ENCODE measurements around the gene UBALD1.

Gene UBALD1

DNA sequence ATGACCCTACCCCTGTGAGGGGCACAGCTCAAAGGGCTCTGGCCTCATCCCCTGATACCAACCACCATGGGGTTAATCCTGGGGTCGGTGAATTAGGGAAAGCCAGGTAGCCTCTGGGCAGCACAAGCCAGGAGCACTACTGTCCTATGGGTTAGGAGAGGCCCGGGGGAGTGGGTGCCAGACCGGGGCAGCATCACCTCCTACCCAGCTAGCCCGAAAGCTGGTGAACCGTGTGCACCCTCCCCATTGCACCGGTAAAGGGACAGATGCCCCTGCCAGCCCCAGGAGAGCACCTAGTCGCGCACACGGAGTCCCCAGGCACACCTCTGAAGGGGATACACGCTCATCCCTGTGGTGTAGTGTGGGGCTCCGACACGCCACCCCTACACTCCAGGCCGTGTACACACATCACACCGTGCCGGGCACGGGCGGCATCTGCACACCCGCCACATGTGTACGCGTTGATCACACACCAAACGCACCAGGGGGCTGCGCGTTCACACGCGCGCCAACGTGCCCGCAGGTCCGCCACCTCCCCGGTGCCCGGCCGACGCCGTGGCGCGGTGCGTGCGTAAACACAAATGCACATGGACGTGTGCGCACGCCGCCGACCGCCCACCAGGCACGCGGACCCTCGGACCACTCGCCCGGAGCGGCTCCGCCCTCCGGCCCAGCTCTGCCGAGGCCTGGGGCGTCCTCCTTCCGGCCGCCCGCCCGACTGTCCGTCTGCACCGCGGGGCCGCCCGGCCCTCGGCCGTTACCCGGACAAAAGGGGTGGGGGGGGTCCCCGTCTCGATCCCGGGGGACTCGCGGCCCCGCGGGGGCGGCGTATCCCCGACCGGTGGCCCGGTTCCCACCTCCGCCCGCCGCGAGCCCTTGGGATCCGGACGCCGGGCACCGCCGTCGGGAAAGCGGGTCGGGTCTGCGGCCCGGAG, 785 bp downstream of the UBALD1 start:
- peak; percentile 35 for DNase-seq

DNA sequence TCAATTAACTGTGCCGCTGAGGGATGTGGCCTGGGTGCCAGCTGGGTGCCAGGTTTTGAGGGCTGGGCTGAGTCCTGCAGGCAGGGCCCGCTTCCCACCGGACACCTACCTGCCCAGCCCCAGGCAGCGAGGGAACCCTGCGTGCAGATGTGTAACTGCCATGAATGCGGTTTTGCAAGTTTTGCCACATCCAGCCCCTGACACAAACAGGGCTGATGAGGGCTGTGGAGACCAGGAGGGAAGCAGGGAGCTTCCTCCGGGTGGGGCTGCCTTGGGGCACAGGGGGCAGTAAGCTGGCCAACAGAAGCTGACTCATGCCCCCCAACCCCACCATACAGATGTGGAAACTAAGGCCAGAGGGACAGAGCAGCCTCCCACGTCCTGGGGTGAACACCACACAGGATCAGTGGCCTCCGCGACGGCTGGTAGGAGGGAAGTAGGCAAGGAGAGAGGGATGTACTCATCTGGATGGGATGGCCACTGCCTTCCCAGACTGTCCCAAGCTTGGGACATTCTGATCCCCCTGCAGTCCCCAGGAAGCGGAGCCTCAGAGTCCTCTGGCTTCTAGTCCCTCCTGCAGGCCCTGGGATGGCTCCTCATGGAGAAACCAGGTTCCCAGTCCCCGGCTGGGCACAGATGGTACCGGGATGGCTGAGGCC, 1.6 kb downstream of the UBALD1 start:
- DNase-seq: no peak

DNA sequence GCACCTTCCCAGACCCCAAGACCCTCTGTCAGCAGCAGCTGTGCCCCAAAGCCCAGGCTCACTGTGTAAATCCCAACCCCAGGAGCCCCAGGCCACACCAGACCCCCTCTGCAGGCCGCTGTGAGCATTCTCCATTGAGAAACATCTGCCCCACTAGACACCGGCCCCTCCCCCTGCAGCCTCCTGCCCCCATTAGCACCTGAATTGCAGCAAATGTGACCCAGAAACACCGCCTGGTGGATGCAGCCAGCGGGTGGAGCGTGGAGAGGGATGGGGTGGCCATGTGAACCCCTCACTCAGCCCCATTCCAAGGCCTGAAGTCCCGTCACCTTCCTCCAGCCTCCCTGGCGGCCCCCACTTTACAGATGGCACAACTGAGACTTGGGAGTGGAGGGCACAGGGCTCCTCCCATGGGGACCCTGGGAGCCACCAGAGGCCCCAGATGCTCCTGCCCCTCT, 2.2 kb downstream of the UBALD1 start:
- no peak for DNase-seq

DNA sequence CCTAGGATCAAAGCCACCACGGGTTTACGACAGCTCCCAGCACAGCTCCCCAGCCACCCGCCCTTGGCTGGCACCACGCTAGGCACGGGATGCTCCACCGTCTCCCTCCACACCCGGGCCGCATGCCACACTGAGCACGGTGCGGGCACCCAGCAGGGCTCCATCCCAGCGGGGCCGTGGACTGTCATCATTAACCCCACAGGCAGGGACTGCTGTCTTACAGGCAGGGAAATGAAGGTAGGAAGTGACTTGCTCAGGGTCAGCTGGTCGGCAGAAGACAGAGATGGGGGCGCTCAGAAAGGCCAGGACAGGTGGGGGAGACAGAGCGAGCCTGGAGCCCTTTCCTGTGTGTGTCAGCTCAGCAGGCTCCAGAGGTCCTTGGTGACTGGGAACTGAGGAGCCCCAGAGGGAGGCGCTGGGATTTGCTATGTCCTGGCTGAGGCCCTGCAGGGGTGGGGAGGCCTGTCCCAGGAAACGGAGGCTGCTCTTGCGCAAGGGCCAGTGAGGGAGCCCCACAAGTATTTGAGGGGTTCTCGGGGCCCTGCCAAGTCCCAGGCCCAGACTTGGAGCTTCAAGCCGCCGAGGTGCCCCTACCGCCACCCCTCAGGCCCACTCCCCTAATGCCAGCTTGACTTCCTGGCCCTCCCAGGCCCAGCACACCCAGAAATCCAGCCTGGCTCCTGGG, 3.2 kb downstream of the UBALD1 start:
- DNase-seq: no peak

DNA sequence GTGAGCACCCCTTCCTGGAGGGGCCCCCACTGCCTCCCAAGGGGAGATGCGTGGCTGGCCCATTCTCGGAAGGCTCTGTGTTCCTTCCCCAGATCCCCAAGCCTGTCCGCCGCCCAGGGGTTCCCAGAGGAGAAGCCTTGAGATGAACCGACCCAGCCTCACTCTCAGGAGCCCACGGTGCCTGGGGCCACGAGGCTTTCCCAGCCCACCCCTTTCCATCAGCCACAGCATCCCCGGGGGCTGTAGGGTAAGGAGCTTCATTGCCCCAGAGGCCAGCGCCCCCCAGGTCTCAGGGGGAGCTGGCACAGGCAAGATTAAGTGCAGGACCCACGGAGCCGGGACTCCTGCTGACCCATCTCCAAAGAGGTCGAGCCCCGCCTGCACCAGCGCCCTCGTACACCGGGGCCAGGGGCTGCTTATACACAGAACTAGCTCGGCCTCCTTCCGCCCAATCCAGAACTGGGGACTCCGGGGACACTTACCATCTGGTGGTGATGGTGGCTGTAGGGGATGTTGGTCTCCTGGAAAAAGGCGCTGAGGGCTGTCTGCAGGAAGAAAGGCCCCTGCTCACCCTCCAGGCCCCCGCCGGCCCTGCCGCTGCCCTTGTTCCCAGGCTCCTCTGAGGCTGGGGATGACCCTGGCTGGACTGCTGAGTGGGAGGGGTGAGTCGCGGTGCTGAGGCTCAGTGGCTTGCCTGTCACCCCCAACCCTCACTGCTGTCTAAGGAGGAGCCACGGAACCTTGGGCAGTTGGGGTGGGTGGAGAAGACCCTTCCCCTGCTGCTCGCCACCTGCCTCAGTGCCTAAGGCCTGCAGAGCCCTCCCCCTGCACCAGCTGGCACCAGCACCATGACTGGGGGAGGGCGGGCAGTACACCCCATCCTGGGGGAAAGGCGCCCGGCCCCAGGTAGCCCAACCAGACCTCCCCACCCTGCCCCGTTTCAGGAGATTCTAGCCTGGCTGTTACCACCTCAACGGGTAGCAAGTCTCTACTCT, 4.4 kb downstream of the UBALD1 start:
- DNase-seq: no peak

DNA sequence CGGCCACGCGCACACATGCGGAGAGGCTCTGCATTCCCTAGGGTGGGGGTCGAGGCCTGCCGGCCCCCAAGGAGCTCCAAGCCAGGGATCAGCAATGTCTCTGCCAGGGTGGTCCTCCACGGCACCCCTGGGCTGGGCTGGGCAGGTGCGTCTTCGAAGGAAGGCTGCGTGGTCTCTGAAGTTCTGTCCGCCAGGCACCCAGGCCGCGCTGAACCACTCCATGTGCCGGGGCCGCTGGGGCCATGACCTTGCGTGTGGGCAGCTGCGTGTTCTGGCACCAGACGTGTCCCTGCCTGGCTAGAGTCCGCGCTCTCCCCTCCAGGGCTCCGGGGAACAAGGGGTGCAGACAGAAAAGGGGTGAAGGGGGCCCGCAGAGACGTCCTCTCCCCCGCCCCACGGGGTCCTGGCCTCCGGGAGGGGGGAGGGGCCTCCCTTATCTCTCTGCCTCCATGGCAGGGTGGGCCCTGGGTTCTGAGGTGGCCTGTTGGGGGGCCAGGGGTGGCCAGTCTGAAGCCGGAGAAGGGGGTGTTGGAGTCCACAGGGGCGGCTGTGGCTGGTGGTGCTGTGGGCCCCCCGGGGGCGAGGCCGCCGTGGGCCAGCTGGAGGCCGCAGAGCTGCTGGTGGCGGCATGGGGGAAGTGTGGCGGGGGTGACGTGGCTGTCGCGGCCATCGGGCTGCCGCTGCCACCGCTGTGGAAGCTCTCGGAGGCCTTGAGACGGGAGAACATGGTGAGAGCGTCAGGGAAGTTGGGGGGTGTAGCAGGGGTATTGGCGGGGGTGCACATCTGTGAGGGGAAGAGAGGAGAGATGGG, 5.3 kb downstream of the UBALD1 start:
- DNase-seq: no peak

DNA sequence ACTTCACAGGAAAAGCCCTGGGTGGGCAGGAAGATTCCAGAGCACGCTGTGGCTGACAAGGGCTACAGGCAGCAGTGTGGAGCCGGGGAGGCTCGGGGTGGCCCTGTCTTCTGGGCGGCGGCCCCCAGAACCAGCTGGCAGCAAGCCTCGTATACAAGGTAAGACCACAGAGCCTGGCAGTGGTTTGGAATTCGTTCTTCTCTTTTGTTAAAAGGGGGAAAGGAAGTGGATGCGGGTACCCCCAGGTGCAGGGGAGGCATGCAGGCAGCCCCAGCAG, 6.0 kb downstream of the UBALD1 start:
- DNase-seq: no peak

DNA sequence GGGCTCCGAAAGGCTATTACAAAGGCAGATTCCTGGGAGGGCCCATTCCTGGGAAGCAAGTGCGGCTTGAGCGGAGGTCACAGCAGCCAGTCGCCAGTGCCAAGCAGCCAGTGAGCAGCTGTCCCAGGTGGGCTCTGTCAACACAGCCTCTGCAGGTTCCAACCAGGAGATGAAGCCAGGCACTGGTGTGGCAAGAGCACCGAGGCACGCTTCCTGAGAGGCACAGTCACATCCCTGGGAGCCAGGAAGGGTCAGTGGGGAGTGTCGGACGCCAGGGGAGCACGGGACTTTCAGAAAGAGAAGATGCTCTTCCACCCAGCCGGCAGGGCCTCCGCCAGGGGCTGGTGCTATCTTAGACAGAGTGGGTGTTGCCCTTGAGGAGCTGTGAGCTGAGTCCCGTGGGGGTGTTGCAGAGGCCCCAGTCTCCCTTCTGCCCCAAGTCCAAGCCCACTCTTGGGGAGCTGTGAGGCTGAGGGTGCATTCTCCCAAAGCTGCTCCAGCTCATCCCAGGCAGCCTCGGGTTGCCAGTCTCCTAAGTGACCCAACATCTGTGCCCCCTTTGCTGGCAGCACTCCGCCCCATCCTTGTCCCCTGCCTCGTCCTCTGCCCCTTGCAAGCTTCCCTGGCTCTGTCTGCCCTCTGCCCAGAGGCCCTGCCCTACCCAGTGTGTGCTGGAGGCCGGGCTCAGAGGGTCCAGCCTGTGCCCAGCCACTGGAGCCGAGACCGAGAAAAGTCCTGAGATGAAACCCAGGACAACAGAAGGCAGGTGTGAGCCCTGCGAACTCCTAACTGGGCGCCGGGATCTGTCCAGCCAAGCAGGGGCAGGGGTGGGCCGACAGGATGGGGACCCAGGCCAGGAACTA, 6.6 kb downstream of the UBALD1 start:
- DNase-seq: no peak

DNA sequence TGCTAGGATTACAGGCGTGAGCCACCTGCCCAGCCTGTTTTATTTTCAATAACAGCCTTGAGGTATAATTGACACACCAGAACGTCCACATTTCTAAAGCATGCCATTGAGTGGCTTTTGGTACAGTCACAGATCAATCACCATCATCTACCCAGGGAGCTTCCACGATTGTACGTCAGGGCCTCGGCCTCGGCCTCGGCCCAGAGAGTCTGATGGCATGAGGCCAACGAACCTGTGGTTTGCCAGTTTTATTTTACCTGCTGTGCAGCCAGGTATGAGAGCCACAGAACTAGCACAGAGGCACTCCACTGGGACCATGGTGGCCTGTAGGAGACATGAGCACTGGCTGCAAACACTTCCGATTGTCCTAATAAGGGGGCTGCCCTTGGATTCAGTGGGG, 8.3 kb downstream of the UBALD1 start:
- no peak for DNase-seq

DNA sequence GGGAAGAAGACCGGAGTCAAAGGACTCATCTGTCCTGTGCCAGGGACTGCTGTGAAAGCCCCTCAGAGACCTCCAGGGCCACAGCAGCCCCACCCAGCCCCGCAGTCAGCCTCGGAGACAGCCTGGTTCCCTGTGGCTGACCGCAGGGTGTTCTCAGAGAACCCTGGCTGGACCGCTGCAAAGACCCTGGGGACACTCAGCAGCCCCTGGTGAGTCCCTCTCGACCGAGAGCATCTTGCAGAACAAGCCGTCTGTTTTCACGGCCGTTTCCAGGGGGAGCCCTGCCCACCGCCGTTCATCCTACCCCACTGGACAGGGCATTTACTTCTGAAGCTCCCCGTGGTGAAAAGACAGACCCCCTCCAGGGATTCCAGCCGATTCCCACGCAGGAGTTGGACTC, 10.3 kb downstream of the UBALD1 start:
- no peak for DNase-seq

DNA sequence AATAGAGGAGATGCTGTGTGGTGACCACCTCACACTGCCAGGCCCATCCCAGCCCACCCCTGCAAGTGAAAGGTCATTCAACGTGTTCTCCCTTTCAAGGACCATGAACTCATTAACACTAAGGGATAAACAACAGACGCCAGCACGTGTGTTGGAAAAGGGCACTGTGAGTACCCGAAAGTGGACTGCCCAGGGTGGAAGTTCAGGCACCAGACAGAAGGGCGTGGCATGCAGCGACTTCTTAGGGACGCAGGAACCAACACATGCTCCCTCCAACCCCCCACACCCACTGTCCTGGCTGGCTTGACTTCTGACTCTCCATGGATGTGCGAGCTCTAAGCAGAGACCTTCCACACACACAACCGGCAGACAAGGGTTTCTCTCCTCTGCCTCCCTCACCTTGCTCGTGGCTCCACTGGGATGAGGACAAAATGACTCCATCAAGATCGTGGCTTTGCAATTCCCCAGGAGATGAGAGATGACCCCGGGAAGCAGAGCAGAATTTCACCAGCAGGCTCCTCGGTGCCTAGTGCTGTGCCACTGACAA, 11.0 kb downstream of the UBALD1 start:
- no peak for DNase-seq

DNA sequence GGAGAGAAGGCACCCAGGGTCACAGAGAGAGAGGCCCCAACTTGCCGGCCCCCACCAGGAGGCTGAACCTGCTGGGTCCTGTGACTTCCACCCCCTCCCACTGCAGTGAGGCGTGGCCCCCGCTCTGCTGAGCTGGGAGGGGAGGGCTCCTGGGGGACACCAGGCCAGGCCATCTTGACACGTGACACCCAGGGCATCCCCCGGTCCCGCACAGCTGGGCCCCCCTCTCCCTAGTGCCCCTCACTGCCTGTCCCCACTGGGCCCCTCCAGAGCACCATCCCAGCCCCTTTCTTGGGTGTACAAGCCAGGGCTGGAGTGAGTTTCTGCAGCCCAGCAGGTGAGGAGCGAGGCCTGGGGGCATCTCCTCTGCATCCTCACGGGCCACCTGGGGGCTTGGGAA, 12.4 kb downstream of the UBALD1 start:
- DNase-seq: no peak

DNA sequence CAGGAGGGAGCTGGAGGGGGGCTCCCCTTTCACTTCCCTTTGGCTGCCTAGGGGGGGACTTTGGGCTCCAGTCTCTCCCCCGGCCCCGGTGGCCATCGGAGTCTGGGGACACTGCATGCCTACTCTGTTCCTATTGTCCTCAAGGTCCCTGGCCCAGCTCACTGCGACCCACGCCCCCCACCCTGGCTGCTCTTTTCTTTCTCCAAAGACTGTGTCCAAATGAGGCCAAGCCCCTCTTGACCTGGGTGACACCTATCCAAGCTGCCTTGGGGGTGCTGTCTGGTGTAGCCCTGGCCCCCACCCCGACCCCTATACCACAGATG, 12.9 kb downstream of the UBALD1 start:
- DNase-seq: no peak

DNA sequence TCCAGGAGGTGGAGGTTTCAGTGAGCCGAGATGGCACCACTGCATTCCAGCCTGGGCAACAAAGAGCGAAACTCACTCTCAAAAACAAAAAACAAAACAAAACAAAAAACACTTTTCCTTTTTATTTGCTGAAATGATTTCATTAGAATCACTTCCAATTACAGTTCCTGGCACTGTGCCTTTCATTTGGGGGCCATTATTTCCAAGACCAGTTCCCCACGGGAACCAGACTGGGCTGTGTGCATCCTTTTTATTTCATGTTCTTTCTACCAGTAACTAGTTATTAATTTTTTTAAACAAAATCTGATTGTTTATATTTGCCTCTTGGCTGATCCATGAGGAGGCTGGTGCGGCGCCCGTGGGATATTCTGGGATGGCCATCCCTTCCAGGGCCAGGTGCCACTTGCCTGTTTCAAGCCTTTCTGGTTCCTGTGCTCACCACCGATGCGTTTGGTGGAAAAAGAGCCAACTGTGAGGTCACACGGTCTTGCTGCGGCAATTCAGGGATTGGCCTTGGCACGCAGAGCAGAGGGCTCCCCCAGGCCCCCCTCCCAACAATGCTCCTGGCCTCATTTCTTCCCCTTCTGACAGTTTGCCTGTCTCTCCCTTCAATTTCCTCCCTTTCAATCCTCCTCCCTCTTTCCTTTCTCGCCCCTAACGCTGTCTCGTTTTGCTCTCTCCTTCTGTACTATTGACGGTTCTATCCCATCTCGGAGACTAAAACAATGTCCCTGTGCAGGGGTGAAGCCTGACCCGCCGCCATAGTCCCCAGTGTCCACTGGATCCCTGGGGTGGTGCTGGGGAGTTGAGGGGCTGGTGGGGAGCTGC, 13.4 kb downstream of the UBALD1 start:
- DNase-seq: no peak

DNA sequence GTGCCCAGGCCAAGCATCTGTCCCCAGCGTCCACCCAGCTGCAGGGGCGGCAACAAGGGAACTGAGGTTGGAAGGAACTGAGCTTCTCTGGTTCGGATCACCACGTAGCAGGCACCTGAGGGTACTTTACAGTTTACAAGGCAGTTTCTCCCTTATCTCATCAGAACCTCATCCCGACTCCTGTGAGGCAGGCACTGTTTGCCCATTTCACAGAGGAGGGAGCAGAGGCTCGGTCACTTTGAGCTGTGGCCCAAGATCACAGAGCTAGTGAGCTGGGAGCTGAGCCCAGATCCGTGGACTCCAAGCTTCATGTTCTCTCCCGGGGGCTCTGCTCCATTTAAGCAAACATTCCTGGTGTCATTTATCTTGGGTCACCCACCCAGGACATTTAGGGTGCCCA, 15.1 kb downstream of the UBALD1 start:
- DNase-seq: no peak

DNA sequence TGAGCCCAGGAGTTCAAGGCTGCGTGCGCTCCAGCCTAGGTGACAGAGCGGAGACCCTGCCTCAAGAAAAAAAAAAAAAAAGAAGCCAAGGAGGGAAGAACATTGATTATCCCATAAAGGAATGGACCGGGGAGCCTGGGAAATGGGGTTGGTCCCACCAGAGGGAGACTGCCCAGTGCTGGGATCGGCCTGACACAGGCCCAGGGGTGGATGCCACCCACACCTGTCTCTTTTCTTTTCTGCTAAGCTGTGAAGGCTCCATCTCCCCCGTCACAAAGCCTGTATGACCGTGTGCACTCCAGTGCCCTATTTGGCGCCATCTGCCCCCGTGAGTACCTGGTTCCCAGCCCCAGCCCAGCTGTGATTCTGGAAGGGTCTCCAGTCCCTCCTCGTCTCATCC, 15.7 kb downstream of the UBALD1 start:
- no peak for DNase-seq

DNA sequence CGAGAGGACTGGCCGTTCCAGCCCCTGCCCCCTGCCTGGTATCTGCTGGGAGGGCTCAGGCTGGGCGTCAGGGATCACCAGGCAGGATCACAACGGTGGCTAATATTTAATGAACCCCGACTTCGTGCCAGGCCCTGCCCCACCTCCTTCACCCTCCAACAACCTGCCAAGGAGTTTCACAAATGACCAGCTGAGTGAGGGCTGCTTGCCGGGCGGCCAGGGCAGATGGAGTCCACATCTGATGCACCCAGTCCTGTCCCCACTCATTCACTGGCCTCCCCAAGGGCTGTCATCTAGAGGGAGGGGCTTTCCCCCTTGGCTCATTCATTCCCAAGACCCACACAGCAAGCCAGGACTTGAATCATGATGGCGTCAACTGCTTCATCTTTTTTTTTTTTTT, 17.5 kb downstream of the UBALD1 start:
- no peak for DNase-seq

DNA sequence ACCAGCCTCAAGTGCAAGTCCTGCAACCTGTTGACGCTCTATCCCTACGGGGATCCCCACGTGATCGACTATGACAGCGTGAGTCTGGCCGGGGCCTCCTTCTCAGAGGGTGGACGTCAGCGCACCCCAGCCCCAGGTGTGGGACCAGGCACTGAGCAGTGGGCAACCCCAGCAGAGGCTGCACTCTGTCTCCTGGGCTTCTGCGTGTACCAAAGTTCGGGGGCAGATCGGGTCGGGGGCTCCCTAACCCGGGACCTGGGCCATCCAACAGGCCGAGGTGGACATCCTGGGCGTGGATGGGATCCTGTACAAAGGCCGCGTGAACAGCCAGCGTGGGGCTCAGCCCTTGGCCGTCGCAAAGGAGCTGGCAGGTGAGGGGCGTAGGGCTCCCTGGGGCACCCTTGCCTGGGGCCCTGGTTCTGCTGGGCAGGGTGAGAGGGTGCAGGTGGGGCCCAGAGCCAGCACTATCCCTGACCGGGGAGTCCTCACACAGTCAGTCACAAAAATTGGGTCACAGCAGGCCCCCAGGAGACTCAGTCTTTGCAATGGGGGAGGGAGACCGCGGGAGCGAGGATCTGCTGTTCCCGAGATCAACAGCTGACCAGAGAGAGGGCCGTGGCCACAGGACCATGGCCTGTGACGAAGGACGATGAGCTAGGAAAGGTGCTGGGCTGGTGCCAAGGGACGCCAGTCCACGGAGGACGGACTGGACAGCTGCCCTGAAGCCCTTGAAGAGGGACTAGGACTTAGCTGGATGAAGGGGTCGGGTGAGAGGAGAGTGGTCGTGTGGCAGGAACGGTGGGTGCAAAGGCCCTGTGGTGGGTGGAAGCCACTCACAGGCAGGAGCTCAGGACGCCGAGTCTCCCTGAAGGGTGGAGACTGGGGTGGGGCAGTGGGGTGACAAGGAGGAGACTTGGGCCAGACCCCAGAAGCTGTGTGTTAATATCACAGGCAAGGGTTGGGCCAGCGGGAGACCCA, 20.0 kb downstream of the UBALD1 start:
- no peak for DNase-seq

DNA sequence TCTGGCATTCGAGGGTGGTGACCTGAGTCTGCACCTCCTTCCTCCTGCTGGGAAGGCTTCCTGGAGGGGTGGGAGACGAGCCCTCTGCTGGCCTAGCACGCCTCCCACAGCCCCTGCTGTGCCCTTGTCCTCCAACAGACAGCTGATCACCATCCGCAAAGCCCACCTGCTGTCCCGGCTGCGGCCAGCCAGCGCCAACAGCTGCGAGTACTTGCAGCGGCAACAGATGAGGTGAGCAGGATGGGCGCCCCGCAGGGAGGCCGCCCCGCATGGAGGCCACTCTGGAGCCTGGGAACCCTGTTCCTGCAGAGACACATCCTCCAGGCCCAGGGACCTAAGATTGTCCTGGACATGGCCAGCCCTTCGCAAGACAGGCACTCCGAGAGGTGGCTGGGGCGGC, 21.6 kb downstream of the UBALD1 start:
- no peak for DNase-seq
